Colon (tissue), 2 donors: ENCODE measurements around the gene PTPRE.
"Not testable (repeated sequence)": the region's sequence is repeated elsewhere in the genome, so short reads cannot be mapped to it uniquely, and the experiment has no call there.

Experiments used
- FAIRE-seq: peaks from 2 replicates; lab custom pipeline; 2012; peaks lifted over from hg19 to GRCh38; lab: Jason Lieb, UNC
- donor health status: control.
- donor health status: control.

PTPRE gene

GRCh38 chr10:127983344-127984100, 76.6 kb downstream of the PTPRE start:
- no peak for FAIRE-seq

DNA sequence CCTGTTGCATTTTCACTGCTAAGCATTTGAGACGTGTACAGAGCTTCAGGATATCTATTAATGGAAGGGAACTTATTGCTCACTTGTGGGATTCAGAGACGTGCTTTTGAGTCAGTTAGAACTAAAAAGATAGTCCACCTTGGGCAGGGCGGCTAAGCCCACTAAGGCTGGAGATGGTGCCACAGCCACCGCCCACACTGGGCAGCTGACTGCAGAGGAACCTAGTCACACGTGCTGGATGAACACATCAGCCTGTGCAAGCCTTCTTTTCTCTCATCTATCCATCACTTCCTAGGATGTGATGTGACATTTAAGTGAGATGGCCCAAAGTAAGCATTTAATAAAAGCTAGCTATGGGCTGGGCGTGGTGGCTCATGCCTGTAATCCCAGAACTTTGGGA, 78.0 kb downstream of the PTPRE start:
- FAIRE-seq: no peak

DNA sequence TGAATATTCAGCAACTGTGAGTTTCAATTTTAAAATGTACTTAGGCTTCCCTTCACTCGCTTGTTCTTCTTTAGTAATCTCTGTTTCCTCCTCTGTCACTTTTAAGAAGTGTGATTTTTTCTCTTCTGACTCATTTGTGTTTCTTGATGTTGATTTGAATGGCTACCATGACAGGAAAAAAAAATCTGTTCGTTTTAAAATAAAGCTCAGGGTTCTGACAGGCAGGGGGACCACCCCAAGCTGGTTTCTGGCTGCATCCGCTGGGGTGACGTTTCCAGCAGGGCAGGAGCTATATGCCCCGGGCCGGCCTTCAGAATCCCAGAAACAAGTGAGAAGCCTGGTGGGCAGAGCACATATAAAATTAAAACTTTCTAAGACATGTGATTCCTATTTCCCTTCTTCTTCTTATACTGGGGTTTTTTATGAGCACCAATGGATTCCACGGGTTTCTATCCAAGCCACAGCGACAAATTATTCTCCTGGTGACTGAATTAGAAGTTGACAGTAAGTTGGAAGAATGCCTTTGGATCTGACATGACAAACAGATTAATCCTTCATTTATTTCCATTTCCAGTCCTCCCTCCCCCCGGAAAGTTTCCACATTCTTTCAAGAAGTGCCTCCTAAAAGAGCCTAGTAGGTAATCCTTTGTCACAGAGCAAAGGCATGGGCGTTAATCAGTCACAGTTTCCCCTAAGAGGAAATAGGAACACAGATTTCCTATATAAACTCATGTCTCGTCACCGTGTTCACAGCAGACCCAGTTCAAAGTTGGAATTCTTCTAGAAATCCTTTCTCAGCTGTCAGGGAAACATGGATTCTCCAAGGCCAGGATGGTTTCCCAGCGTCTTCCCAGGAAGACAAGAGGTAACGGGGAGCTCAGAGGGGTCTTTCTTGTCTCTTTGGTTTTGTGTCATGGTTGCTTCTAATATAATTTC, 79.9 kb downstream of the PTPRE start:
- FAIRE-seq: no peak

DNA sequence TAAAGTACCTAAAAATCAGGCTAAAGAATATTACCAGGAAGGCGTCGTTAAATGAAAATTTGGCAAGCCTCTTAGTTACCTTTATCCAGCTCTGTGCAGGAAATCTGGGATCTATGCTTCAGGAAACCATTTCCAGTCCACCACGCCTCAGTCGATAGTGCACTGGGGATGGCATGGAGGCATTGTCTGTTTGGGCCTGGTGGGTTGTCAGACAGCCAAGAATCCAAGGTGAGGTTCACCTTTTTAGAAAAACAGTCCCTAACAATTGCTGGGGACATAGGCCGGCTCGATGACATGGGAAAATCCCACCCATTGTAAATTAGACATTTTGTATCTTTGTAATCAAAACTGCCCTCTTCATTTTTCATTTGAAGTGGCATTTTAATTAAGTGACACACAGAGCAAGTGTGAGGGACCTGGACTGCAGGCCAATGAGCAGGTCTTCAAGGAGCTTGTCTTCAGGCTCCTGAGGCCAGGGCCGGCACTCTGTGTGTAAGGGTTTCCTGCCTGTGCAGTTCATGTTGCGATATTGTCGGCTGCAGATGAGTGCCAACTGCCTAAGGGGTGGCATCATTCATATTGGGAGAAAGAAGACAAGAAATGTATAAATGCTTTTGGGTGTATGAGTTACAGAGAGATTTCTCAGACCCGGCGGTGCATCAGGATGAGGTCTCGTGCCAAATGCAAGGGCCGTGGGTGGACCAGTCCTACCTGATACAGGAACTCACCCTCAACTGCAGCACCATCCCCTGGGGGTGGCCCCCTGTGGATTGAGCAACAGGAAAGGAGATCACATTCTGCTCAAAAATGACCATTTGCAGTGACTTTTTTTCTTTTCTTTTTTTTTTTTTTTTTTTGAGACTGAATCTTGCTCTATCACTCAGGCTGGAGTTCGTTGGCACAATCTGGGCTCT, 80.8 kb downstream of the PTPRE start:
- FAIRE-seq: no peak

GRCh38 chr10:127989481-127990012, 82.6 kb downstream of the PTPRE start:
- no peak for FAIRE-seq

- FAIRE-seq: not testable (repeated sequence)
These were observed 83.4 kb downstream of the PTPRE start for GRCh38 chr10:127990132-127990788.

GRCh38 chr10:127990846-127991542, 84.1 kb downstream of the PTPRE start:
- no peak for FAIRE-seq

GRCh38 chr10:127991543-127992255, 84.8 kb downstream of the PTPRE start:
- no peak for FAIRE-seq

- no peak for FAIRE-seq
These were observed 85.5 kb downstream of the PTPRE start for GRCh38 chr10:127992376-127992775.

GRCh38 chr10:127993056-127993690, 86.3 kb downstream of the PTPRE start:
- FAIRE-seq: no peak

DNA sequence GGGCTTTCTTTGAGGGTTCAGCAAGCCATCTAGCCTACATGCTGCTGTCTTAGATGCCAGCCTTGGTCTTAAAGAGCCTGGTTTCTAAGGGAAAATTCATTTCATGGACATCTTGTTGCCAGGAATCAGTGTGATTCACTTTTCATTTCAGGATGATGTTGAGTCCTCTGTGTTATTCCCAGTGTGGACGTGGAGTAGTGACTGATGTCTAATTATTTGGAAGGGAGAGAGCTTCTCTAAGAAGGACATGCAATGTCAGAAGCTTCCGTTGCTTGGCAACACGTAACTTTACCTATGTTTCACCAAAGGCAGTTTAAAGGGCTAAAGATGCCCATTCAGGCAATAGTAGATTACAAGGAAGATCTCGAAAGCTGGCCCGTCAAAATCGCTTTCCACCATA, 89.0 kb downstream of the PTPRE start:
- FAIRE-seq: no peak

- FAIRE-seq: no peak
These were observed 89.7 kb downstream of the PTPRE start for GRCh38 chr10:127996586-127996985.

DNA sequence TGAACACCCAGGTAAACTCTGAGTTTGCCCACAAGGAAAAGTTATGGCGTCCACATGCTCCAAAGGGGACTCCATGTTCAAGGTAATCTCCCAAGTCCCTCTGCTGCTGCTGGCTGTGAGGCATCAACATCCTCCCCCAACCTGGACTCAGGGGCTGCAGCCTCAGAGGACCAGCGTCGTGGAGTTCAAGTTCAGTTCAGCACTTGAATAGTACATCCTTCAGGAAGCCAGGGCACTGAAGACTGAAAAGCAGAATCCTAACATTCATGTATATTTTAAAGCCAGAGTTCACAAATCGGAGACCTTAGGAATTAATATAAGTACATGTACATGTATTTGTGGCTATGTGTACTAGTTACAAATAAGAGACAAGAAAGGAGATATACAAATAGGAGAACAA, 90.4 kb downstream of the PTPRE start:
- FAIRE-seq: no peak

DNA sequence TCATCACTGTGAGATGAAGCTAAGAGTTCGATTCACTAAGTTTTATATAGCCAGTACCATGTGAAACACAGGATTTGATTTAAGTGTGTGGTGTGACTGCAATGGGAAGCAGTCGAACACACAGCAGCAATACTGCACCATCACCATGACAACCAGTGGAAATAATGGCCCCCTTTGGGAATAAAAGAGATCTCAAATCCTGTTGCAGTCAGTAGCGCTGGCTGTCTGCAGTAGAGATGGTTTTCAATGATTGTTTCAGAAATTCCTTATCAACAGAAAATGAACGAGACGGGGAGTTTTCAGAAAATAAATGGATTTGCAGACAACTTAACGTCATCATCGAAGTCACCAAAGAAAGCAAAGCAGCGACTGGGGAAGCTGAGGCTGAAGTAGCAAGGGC, 91.0 kb downstream of the PTPRE start:
- no peak for FAIRE-seq

GRCh38 chr10:127998501-127999144, 91.7 kb downstream of the PTPRE start:
- FAIRE-seq: no peak

GRCh38 chr10:127999297-128000129, 92.6 kb downstream of the PTPRE start:
- no peak for FAIRE-seq

DNA sequence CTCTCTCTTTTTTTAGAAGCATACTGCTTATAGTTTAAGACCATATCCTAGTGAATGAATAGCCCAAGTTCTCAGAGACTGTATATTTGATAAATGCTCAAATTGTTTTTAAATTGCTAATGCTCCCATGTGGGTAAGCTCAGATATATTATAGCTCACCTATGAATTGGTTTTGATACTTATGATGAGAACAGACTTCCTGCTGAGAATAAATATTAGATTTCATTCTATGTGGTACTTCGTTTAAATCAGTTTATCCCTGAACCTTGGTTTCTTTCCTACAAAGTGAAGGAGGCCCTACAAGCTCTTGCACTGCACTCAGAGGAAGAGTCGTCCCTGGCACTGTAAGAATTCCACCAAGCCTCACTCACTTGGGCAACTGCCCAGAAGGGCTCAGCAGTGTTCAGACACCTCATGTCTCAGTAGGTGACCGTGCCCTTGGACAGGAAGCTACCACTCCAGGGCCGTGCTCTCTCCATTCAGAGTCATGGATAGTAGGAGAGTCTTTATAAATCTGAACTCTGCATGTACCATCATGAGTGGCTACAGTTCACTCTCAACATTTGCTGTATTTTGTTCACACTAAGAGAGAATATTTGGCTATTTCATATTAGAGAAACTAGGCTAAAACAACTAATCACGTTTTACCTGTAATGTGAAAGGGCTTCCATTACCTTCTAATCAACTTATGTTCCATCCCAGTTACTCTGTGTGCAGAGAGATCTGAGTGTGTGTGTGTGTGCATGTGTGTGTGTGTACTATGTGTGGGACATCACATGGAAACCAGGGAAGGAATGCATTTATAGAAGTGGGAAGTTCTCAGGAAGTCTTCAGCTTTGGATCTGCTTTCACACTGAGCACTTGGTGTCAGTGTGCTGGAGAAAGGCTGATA, 93.8 kb downstream of the PTPRE start:
- FAIRE-seq: no peak
